OCI-LY7 (cell line): ENCODE results near the gene SREK1.

ENCODE experiments used
- CTCF ChIP-seq: fragments of 200-600 bp; sonication (generic); conservative IDR thresholded peaks from 2 replicates; pipeline ENCODE4 v1.5.1; 2014; ENCODE audit warnings: mild to moderate bottlenecking, antibody characterized with exemption, low read length, moderate library complexity, mixed read lengths
- EZH2phosphoT487 ChIP-seq: fragments of 200-600 bp; sonication (generic); IDR thresholded peaks from 2 replicates; pipeline ENCODE4 v1.6.1; 2018; ENCODE audit warnings: low read depth, borderline replicate concordance, mild to moderate bottlenecking, mixed run types, antibody characterized with exemption, low read length, moderate library complexity, mixed read lengths

- TF ChIP-seq CTCF (no peak), EZH2phosphoT487 (no peak)
Observed at GRCh38 chr5:66157046-66157445, 12.9 kb downstream of the SREK1 start.
